ENCODE measurements around the gene PRIMPOL.

Gene PRIMPOL

DNA sequence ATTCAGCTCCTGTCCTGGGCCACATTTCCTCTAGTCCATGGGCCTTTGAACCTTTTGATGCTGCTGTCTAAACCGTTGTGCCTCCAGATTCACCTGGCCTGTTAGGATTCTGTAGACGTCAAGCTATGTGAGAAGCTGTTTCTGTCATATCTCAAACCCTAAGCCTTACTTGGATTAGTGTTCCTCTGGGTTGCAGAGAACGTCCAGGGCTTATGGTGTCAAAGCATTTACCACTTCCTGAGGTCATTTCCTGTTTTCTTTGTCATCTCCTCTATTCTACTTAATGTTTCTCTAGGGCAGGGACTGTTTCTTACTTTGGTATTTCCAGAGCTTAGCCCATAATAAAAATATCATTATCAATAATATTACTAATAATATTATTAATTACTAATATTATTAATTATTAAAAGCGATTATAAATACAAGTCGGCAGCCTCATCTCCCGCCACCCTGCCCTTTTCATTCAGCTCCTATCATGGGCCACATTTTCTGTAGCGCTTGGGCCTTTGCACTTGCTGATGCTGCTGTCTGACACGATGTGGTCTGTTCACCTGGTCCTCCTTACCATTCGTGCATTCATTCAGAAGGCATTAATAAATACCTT is 19.1 kb downstream of the PRIMPOL start:
- DNase-seq = no peak

DNA sequence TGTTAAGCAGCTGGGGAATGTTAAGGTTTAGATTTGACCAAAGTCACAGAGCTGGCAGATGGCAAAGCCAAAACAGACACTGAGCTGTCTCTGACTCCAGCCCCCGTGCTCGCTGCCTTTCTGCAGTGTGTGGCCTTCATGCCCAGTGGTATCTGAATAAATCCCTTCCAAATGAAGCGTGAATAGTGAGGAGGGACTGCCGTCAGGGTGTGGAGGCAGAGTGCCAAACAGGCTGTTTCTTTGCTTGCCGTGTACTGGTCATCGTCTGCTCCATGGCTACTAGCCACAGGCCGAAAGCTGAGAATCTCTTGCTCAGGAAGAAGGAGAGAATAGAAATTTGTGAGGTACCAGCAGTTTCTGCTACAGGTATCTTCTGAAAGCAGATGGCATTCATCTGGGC is 19.7 kb downstream of the PRIMPOL start:
- no peak for DNase-seq

DNA sequence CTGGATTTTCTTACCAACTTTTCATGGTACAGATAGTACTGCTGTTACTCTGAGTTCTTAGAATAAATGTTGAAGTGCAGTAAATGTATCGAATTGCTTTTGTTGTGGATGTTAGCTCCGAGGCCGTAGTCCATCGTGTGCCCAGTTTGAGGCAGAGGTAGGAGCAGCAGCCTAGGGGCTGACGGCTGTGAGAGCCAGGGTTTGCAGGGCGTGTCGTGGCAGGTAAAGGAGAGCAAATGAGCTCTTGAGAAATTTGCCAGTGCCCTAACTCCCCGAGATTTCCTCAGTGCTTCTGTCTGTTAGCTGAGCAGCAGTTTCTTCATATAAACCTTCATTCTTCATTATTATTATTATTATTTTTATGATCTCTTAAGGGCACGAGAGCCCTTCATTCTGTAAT is 21.6 kb downstream of the PRIMPOL start:
- no peak for DNase-seq

DNA sequence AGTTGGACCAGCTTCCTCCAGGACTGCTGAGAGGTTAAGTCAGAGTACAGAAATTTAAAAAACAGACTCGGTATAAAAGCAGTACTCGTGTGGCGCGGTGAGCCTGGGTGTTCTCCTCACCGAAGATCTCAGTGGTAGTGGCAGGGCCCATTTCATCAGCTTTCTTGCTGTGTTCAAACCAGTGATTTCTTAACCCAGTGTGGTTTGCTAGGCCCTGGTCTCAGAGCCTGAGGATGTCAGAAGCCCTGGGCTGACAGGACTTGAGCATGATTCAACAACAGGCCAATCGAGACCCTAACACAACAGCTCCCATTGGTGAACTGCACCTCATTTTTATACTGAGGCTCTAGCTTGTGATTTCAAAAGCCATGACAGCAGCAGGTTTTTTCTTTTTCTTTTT is 23.2 kb downstream of the PRIMPOL start:
- DNase-seq = no peak

DNA sequence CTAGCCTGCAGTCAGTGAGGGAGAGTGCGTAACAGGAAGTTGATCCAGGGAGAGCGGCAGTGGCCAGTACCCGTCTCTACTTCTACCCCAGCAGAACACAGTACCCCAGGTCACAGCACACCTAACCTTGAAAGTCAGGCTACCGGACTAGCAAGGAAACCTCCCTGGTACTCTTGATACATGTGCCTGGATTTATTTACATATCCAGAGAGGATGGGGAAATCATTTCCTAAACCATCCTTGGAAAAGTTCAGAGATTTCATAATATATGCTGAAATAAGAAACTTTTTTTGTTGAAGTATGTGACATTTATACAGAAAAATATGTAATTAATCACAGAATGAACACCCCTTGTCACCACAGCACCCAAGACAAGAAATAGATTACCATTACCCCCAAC is 24.5 kb downstream of the PRIMPOL start:
- DNase-seq = no peak

DNA sequence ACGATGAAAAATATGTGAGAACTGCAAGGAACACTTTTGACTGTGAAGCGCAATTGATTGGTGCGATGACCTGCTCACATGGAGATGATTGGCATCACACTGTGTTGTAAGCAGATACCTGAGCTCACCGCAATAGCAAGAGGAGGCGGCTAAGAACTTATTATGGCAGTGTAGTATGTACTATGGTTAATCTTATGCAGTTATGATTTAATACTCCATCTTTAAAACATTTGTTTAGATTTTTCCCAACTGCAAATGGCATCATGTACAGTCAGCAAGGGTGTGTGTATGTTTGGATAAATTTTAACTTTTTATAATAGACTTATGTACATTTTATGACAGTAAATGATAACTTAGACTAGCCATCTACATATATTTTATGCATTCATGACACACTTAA is 25.5 kb downstream of the PRIMPOL start:
- DNase-seq = no peak

DNA sequence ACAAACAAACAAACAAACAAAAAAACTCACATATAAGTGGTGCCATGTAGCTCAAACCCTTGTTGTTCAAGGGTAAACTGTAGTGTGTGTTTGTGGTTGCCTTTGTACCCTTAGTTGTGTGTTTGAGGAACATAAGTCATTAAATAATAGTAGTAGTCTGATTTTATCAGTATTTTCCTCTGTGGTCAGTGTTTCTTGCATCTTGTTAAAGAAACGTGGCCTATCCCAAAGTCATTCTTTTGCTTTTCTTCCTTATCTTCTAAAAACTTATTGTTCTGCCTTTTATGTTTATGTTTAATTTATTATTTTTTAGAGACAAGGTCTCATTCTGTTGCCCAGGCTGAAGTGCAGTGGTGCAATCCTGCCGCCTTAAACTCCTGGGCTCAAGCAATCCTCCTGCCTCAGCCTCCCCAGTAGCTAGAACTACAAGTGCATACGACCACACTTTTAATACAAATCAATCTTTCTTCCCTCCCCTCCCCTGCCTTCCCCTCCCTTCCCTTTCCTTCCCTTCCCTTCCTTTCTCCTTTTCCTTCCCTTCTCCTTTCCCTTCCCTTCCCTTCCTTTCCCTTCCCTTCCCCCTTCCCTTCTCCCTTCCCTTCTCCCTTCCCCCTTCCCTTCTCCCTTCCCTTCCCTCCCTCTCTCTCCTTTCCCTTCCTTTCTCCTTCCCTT is 26.4 kb downstream of the PRIMPOL start:
- no peak for DNase-seq

DNA sequence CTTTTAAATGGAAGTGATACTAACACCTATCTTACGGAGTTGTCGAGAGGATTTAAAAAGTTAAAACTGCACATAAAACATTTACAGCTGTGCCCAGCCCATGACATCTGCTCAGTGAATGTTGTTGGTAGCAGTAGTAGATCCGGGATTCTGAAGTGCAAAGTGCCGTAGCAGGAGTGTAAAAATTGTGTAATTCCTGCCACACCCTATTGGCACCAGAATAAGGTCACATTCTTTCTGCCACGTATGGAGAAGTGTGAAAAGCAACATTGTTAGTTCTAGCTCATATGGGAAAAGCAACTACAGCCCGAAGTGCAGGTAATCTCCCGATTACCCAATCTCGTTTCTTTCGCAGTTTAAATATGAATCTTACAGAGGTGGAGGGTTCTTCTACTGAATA is 31.2 kb downstream of the PRIMPOL start:
- DNase-seq = no peak

DNA sequence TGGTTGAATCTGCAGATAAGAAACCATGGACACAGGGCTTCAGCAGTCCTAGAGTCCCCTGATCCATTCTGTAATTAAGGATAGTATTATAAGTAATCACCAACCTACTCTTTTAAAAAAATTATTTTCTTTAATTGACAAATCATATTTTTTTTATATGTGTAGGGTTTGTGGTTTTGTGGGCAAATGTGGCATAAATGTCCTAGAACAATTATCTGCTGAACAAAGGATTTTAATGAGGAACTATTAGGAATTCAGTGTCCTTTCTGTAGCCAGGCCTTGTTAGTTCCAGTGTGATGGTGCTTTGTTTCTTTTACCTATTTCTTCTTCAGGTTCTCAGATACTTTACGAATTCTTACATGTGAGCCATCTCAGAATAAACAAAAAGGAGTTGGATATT is 32.4 kb downstream of the PRIMPOL start:
- no peak for DNase-seq

DNA sequence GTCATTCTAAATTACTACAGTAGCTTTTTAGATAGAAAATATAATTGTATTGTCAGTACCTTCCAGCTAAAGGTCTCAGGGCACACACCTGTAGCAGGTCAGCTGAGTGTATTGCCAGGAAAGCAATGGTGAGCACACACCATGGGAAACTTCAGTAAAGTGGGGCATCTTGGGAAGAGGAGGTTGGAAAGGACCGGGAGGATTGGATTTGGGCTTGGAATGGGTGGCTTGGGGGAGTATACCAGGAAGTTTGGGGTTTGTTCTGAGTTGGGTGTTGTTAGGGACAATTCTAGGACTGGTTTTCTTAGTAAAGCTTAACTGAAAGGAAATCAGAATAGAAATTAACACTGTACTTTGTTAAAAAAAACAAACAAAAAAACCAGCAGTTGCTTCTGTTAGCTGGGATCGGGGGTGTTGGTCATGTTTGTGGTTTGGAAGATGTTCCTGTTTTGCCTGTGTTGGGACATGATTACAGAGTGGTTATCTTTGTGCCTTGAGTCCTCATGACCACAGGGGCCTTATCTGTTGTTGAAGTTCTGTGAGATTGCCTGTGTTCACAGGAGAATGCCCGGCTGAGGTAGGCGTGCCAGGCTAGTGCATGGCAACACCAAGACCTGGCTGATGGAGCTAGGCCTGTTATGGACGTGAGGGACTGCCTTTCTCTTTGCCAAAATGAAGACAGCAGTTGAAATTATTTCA is 35.1 kb downstream of the PRIMPOL start:
- DNase-seq = no peak

DNA sequence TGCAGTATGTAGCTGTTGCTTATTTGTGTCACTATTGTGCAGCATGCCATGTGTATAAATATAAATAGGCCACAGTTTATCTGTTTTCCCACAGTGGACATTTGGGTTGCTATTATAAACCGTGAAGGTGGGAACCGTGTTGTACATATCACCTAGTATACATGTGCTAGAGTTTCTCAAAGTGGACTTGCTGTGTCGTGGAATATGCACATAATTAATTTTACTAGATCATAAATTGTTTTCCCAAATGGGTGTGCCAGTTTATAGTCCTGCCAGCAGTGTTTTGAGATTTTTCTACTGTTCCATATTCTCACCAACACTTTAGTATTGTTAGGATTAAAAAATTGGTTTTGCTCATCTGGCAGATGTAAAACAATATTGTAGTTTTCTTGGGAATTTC is 38.5 kb downstream of the PRIMPOL start:
- DNase-seq = no peak

DNA sequence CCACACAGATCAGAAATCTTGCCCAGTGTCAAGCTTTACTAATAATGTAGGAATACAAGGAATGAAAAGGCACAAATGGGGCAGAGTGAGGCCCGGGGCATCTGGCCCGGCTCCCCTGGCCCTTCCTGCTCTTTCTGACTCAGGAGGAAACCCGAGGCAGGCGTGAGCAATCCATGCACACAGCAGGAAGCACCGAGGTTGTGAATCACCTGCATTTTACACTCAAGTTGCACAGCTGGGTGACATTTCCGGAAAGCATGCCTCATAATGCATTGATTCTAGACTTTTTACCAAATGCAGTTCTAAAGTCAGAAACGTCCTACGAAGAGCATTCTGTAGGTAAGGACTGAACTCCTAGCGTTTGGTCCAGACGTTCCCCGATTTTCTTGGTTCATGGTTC is 38.9 kb downstream of the PRIMPOL start:
- no peak for DNase-seq

DNA sequence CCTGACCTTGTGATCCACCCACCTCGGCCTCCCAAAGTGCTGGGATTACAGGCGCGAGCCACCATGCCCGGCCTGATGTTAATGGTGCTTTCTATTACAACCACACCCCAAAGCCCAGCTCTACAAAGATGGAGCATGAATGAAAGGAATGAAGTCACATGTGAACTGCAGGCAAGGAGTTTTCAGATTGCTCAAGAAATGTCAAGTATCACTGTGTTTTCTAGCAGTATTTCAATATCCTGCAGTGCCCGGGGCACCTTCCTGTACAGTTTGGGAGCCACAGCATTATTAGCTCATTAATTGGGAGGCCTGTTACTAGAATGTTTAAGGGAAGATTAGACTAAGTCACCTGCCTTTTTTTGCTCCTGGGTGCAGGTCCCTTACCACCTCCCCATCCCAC is 40.1 kb downstream of the PRIMPOL start:
- no peak for DNase-seq

DNA sequence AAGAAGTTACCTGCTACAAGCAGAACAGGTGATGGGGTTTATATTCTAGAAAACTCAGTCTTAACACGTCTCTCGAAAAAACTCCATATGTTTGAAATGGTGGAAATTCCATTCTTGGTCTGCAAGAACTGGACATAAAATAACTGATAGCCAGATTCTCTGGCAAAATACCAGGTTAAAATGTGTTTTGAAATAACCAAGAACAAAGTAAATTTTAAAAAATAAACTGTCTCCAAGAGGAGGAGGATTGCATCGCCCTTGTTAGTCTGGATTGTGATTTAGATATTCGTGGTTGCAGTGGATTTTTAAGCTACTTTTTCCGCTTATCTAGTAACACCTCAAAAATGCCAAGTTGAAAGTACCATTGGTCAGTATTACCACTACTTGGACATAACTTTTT is 43.5 kb downstream of the PRIMPOL start:
- no peak for DNase-seq

DNA sequence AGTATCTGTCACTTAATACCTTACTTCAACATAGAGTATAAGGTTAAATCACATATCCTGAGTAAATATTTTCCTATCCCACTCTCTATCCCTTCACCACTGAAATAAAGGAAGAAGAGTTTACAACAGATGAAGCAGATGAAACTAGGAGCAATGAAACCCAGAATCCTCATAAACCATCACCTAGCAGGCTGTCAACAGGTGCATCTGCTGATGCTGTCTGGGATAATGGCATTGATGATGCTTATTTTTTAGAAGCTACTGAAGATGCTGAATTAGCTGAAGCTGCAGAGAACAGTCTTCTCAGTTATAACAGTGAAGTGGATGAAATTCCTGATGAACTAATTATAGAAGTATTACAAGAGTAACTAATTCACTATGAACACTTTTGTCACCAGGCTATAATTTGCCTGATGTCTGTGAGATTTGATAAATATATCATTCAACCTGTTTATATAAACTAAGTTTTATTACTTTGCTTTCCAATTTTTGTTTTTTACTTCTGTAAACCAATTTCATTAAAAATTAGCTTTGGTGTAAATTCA is 44.9 kb downstream of the PRIMPOL start:
- DNase-seq = no peak

DNA sequence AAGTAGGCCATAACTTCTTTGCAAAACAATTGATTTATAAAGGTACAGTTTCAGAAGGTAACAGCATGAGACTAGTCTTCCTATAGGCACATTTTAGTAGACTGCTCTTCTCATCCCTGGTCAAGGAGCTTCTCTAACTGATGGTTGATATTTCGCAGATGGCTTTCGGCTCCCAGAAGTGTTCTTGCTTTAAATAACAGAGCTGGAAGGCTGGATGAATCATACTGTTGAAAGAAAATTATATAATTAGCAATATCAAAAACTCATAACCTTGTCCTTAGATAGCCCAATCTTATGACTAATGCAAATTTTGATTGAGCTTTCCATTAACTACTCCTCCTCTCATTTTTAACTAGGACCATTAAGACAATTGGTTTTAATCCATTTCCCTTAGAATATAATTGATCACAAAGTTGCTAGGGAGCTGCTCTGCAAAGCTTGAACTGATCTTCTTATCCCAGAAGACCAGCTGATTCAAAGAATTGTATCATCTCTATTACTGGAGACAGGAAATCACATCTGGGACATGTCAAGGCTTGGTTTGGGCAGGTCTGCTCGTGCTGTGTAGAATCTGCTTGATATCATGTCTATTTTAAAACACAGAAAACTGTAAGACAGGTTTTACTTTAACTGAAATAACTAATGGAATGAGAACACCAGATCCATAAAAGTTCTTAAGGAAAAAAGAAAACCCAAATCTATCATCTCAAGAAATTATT is 45.8 kb downstream of the PRIMPOL start:
- no peak for DNase-seq

DNA sequence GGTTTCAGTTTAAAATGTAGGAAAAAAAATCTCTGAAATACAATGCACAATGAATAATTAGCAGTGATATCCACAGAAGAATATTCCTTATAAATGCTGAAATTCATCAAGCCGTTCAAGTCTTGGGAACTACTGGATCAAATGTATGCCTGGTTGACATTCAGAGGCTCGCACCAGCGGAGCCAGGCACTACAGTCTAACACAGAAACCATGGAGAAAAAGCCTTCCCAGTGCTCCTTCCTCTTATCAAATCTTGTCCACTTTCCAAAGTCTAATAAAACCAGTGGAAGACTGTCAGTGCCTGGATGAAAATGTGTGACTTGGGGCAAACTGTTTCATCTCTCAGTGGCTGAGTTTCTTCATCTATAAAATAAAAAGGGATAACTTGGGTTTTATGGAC is 48.4 kb downstream of the PRIMPOL start:
- no peak for DNase-seq

DNA sequence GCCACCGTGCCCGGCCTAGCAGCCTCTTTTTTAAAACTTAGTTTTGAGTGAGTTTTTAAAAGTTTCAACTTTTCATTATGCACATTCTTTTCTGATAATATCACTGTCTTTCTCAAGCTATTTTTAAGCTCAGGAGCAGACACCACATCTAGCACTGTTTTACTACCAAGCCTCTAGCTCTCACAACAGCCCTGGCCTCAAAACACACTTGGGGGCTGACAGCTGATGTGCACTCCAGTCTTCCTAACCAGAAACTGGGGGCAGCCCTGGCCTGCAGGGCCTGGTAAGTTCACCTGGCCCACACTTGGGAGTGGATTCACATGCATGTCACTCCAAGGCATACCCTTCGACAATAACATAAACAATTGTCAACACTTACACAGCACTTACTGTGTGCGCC is 50.4 kb downstream of the PRIMPOL start:
- DNase-seq = no peak

DNA sequence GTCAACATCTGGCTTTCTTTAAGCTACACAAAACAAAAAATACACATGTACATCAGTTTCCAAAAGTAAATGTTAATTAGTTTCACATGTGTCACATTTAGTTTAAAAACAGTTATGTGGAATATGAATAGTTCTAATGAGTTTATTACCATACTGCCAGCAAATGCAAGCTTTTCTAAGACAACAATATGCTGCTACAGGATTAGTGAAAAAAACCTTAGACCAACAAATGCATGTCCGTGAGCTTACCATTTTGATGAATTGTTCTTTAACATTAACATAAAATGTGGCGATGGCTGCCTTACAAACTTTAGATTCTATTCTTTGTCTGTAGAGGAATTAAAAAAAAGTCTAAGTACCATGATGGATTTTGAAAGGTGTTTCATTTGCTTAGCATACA is 52.6 kb downstream of the PRIMPOL start:
- no peak for DNase-seq

DNA sequence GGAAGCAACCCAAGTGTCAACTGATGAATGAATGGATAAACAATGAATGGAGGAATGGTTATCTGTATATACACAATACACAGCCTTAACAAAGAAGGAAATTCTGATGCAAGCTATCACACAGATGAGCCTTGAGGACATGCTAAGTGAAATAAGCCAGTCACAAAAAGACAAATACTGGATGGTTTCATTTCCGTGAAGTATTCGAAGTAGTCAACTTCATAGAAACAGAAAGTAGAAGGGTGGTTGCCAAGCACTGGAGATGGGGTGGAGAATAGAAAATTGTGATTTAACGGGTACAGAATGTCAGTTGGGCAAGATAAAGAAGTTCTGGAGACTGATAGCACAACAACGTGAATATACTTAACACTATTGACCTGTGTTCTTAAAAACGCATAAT is 56.2 kb downstream of the PRIMPOL start:
- no peak for DNase-seq

DNA sequence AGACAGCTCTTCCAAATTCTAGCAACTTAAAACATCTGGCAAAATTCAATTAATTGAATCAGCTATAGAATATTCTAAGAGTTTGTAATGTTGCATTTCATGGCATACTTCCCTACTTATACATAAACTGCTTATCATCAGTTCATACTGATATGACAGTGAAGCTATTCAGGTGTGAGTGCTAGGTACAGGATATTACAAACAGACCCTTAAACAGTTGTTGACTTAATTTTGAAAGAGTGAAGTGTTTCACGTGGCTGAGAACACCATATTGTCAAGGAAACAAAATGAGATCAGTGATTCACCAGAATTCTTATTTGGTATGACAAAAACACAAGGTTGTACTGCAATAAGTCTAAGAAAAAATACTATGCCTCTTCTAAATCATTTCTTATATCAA is 56.9 kb downstream of the PRIMPOL start:
- DNase-seq = no peak

DNA sequence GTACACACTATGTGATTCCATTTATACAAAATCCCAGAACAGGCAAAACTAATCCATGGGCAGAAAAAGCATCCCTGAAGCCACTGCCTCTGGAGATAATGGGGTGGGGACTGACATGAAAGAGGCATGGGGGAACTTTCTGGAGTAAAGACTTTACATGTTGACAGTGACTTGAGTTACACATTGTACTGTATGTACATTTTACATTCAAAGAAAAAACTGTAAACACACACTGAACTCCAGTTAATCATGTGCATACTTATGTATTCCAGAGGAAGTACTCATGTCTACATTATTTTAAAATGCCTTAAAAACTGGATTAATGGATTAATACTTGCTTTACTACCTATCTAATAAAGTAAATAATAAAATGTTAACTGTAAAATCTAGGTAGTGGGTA is 62.8 kb downstream of the PRIMPOL start:
- DNase-seq = no peak

DNA sequence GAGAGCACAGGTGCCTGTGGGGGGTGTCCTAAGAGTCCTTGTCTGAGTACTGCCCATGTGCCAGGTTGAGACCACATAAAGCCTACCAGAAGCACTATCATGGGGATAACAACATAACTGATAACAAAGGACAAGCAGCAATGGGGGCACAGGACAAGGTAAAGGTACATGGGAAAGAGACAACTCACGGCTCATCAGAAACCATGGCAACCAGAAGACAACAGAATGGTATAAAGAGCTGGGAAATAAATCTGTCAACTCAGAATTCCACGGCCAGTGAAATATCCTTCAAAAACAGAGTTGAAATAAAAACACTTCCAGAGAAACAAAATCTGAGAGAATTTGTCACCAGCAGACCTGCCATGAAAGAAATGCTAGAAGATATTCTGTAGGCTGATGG is 64.3 kb downstream of the PRIMPOL start:
- DNase-seq = no peak

DNA sequence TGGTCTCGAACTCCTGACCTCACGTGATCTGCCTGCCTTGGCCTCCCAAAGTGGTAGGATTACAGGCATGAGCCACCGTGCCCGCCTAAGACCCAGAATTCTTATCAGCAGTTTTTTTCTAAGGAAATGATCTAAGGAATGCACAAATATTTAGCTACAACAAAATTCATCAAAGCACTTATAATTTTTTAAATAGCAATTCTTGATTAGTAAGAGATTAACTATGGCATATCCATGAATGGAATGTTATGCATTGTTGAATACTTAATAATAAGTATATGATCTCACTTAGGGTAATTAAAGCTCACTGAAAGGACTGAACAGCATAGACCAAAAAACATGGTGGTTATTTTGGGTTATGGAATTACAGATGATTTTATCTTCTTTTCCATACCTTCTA is 66.0 kb downstream of the PRIMPOL start:
- no peak for DNase-seq

Measured in hippocampal formation (tissue), 2 donors.